H1 (cell line): Measurements from ENCODE around the gene PHKA1. TPM values are rescaled to one million over a fixed set of nuclear protein-coding genes. Genes with fewer than 3 reads are reported as not detected.

ENCODE experiments used
- CTCF ChIA-PET: fragments of 300-600 bp; sonication (Branson Sonifier 250); formaldehyde crosslinking; loops from one replicate; lab custom pipeline; 2021; ENCODE audit not compliant: partially characterized antibody; lab: Charles Lee
- POLR2A ChIA-PET: fragments of 300-600 bp; sonication (Branson Sonifier 250); formaldehyde crosslinking; loops from one replicate; lab custom pipeline; 2021; ENCODE audit warnings: inconsistent platforms; ENCODE audit not compliant: partially characterized antibody; lab: Charles Lee
- DNase-seq, 2 experiments: peaks; one replicate each; pipeline versions ENCODE4 v3.0.0 to v3.0.0-alpha.2; 2010 to 2022; ENCODE audit warnings: low spot score in 2 of 2, low read depth in 1 of 2, mixed read lengths in 1 of 2
- FAIRE-seq: peaks from 2 replicates; lab custom pipeline; 2011; peaks lifted over from hg19 to GRCh38; lab: Jason Lieb, UNC
- H2AFZ ChIP-seq: 2 replicates; pipeline ENCODE4 v1.8.1; 2012; ENCODE audit warnings: low read length, inconsistent platforms
- H2AK5ac ChIP-seq: 2 replicates; pipeline ENCODE4 v1.6.1; 2013; ENCODE audit warnings: low read depth, low read length
- H2BK120ac ChIP-seq: replicated peaks from 2 replicates; pipeline ENCODE3; 2013; ENCODE audit warnings: low read depth, low read length, inconsistent platforms
- H2BK12ac ChIP-seq: 2 replicates; pipeline ENCODE4 v1.6.1; 2013; ENCODE audit warnings: low read depth, low read length
- H2BK15ac ChIP-seq: 2 replicates; pipeline ENCODE4 v1.6.1; 2013; ENCODE audit warnings: low read length
- H2BK20ac ChIP-seq: 2 replicates; pipeline ENCODE4 v1.6.1; 2013; ENCODE audit warnings: low read length
- H2BK5ac ChIP-seq: 2 replicates; pipeline ENCODE4 v1.6.1; 2013; ENCODE audit warnings: low read depth, low read length
- H3K14ac ChIP-seq: 2 replicates; pipeline ENCODE4 v1.6.1; 2013; ENCODE audit warnings: inconsistent platforms; ENCODE audit not compliant: insufficient read length
- H3K18ac ChIP-seq: 2 replicates; pipeline ENCODE4 v1.6.1; 2013; ENCODE audit warnings: low read length; ENCODE audit errors: extremely low read depth
- H3K23ac ChIP-seq: 2 replicates; pipeline ENCODE4 v1.6.1; 2013; ENCODE audit warnings: inconsistent platforms; ENCODE audit not compliant: insufficient read length
- H3K23me2 ChIP-seq: 2 replicates; pipeline ENCODE4 v1.6.1; 2013; ENCODE audit warnings: low read depth, low read length
- H3K27ac ChIP-seq: 2 replicates; pipeline ENCODE4 v1.6.1; 2011; ENCODE audit warnings: low read depth, low read length, inconsistent platforms
- H3K27me3 ChIP-seq, 4 experiments: replicated peaks in 1 of 4; 1 replicate in 1 of 4; 2 replicates in 3 of 4; pipeline versions ENCODE4 v1.6.1 to v1.8.1; 2011 to 2013; ENCODE audit warnings: low read length in 3 of 4, mild to moderate bottlenecking in 3 of 4, inconsistent platforms in 2 of 4, mixed read lengths in 2 of 4, moderate library complexity in 1 of 4; ENCODE audit not compliant: control insufficient read depth in 3 of 4, insufficient read depth in 3 of 4; ENCODE audit errors: extremely low read depth in 1 of 4
- H3K36me3 ChIP-seq, 4 experiments: 2 replicates each; pipeline versions ENCODE4 v1.6.1 to v1.8.1; 2011 to 2013; ENCODE audit warnings: mild to moderate bottlenecking in 4 of 4, low read length in 3 of 4, moderate library complexity in 2 of 4, control low read depth in 1 of 4, inconsistent platforms in 1 of 4; ENCODE audit not compliant: insufficient read depth in 4 of 4, control insufficient read depth in 2 of 4
- H3K4ac ChIP-seq: replicated peaks from 2 replicates; pipeline ENCODE3; 2013; ENCODE audit warnings: low read length, low read depth, mixed read lengths, inconsistent platforms; ENCODE audit not compliant: insufficient read length
- H3K4me1 ChIP-seq, 4 experiments: replicated peaks in 1 of 4; 1 replicate in 1 of 4; 2 replicates in 3 of 4; pipeline versions ENCODE4 v1.6.1 to v1.8.1; 2011 to 2013; ENCODE audit warnings: low read length in 3 of 4, inconsistent platforms in 2 of 4, mixed read lengths in 1 of 4; ENCODE audit not compliant: insufficient read depth in 4 of 4, control insufficient read depth in 3 of 4
- H3K4me2 ChIP-seq, 2 experiments: 2 replicates each; pipeline versions ENCODE4 v1.6.1 to v1.8.1; 2011 to 2013; ENCODE audit warnings: low read depth in 2 of 2, low read length in 2 of 2, control low read depth in 1 of 2, inconsistent platforms in 1 of 2, mild to moderate bottlenecking in 1 of 2; ENCODE audit not compliant: insufficient read depth in 1 of 2
- H3K4me3 ChIP-seq, 4 experiments: fragments of 200-600, 300-600 bp in 1 of 4; sonication (generic), shearing (Covaris generic), sonication (Bioruptor Twin) in 1 of 4; 2 replicates each; pipeline versions ENCODE4 v1.5.1 to v1.8.1; 2011 to 2016; ENCODE audit warnings: low read length in 4 of 4, low read depth in 3 of 4, control low read depth in 2 of 4, inconsistent platforms in 2 of 4, mild to moderate bottlenecking in 2 of 4, mixed read lengths in 1 of 4, moderate library complexity in 1 of 4; ENCODE audit not compliant: insufficient read depth in 2 of 4; ENCODE audit errors: extremely low read depth in 1 of 4
- H3K56ac ChIP-seq: replicated peaks from 2 replicates; pipeline ENCODE3; 2013; ENCODE audit warnings: low read depth, mild to moderate bottlenecking, mixed read lengths, low read length, inconsistent platforms; ENCODE audit not compliant: insufficient read length
- H3K79me1 ChIP-seq: 2 replicates; pipeline ENCODE4 v1.6.1; 2013; ENCODE audit warnings: low read depth, low read length, control low read depth
- H3K79me2 ChIP-seq, 2 experiments: 2 replicates each; pipeline versions ENCODE4 v1.6.1 to v1.8.1; 2012 to 2013; ENCODE audit warnings: low read length in 2 of 2, mild to moderate bottlenecking in 2 of 2, inconsistent platforms in 1 of 2; ENCODE audit not compliant: insufficient read depth in 2 of 2, control insufficient read depth in 1 of 2
- H3K9ac ChIP-seq, 4 experiments: replicated peaks in 1 of 4; 1 replicate in 1 of 4; 2 replicates in 3 of 4; pipeline versions ENCODE4 v1.6.1 to v1.8.1; 2011 to 2013; ENCODE audit warnings: low read depth in 3 of 4, low read length in 3 of 4, control low read depth in 2 of 4, mild to moderate bottlenecking in 2 of 4, moderate library complexity in 2 of 4, inconsistent platforms in 1 of 4; ENCODE audit errors: extremely low read depth in 1 of 4
- H3K9me3 ChIP-seq, 2 experiments: 2 replicates each; pipeline versions ENCODE4 v1.6.1 to v1.8.1; 2012 to 2013; ENCODE audit warnings: mild to moderate bottlenecking in 2 of 2, moderate library complexity in 2 of 2, control low read depth in 1 of 2, inconsistent platforms in 1 of 2, low read depth in 1 of 2, low read length in 1 of 2, mixed read lengths in 1 of 2; ENCODE audit not compliant: insufficient read depth in 2 of 2
- H4K20me1 ChIP-seq, 2 experiments: replicated peaks in 1 of 2; 2 replicates each; pipeline versions ENCODE3 to v1.8.1; 2011 to 2013; ENCODE audit warnings: inconsistent platforms in 2 of 2, low read length in 2 of 2, mild to moderate bottlenecking in 1 of 2; ENCODE audit not compliant: insufficient read depth in 2 of 2, control insufficient read depth in 1 of 2
- H4K5ac ChIP-seq: 2 replicates; pipeline ENCODE4 v1.6.1; 2013; ENCODE audit warnings: low read length, low read depth, mixed read lengths, inconsistent platforms; ENCODE audit not compliant: insufficient read length
- H4K8ac ChIP-seq: 2 replicates; pipeline ENCODE4 v1.8.0; 2013; ENCODE audit warnings: mild to moderate bottlenecking, moderate library complexity, low read length, inconsistent platforms; ENCODE audit not compliant: insufficient read depth; ENCODE audit errors: extremely low read depth
- H4K91ac ChIP-seq: replicated peaks from 2 replicates; pipeline ENCODE3; 2013; ENCODE audit warnings: low read length, mixed read lengths, inconsistent platforms; ENCODE audit not compliant: insufficient read length
- ASH2L ChIP-seq: fragments of 200-600, 300-600 bp; sonication (generic); IDR thresholded peaks from one replicate; pipeline ENCODE4 v1.7.1; 2017; ENCODE audit warnings: low read length
- JUN ChIP-seq: IDR thresholded peaks from 2 replicates; pipeline ENCODE4 v1.6.1; 2011; ENCODE audit warnings: low read depth, mild to moderate bottlenecking, improper control_type of control experiment, low read length
- KDM1A ChIP-seq: fragments of 200-600, 300-600 bp; sonication (generic); IDR thresholded peaks from 2 replicates; pipeline ENCODE4 v1.7.1; 2016; ENCODE audit warnings: mild to moderate bottlenecking, low read length, borderline replicate concordance
- SP4 ChIP-seq: IDR thresholded peaks from 2 replicates; pipeline ENCODE4 v1.6.1; 2012; ENCODE audit warnings: low read length, inconsistent platforms
- WGBS, 2 experiments: shearing (Covaris generic) in 1 of 2; methylation state at CpG; one replicate each; pipeline versions ENCODE4 v1.1.6 to v1.1.7; 2013 to 2015; ENCODE audit warnings: low lambda C conversion rate in 2 of 2, mixed read lengths in 2 of 2, inconsistent platforms in 1 of 2, low coverage in 1 of 2, missing lambda C conversion rate in 1 of 2; ENCODE audit not compliant: insufficient replicate concordance in 2 of 2, insufficient coverage in 1 of 2, insufficient read length in 1 of 2; ENCODE audit errors: extremely low coverage in 1 of 2, missing lambda C conversion rate in 1 of 2; 5-methylcytosine and 5-hydroxymethylcytosine counted together
- polyA plus RNA-seq, 7 experiments: library from polyadenylated mRNA; depleted of rRNA in 3 of 7; stranded (reverse) in 5 of 7; unstranded in 2 of 7; fragments of >200 nt in 5 of 7; fragments of 200-250 nt in 2 of 7; gene quantifications; 1 replicate in 5 of 7; 2 replicates in 1 of 7; 4 replicates in 1 of 7; pipeline versions ENCODE4 v1.2.1 to v1.2.3, GENCODE V29; 2011 to 2013; ENCODE audit warnings: missing spikeins in 2 of 7, mixed read lengths in 2 of 7
- total RNA-seq: library from RNA; stranded (reverse); fragmentation: NEBNext Ultra II Directional; extraction: Animal tissue kit (Norgen Biotek cat#: 25700); gene quantifications from 2 replicates; pipeline ENCODE4 v1.2.1, GENCODE V29; 2021
- TF ChIP-seq, protein P1 (sequence below): IDR thresholded peaks from 2 replicates; pipeline ENCODE4 v1.6.1; 2012; ENCODE audit warnings: inconsistent platforms

The PHKA1 gene
- total and polyA plus RNA-seq, 2 of the 8 experiments (the other 6 are each of a cell fraction or from before 2014, with no cell fraction given) = 4.2 to 7.2 TPM

DNA sequence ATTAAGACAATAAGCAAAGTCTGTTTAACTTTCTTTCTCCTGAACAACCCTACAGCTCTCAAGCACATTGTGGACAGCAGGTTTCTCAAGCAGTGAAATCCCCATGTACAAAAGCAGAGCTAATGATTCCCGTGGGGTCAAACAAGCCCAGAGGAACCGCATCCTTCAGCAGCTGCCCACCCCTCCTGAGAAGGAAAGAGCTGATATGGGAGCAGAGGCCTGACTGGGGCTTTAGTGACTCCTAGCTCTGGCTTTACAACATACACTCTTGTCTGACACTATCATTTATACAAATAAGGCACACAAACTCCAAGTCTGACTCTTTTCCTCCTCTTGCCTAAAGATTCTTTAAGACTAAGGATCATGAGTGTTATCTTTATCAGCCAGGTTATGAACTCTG, 174.3 kb downstream of the PHKA1 start:
- H4K91ac ChIP-seq = no peak overlapping the region
- H3K23me2 ChIP-seq = no peaks in the 10 kb centered on the region
- CTCF ChIA-PET = interaction anchor here (0.7 to 4.9 kb wide), 11 partner anchors 12 to 294 kb away, joined by 3 to 46 read pairs (median 4); no protein-coding TSS in a partner anchor
- H3K36me3 ChIP-seq = no peaks in the 10 kb centered on the region; a peak in 1 of 8 replicates
- H2AK5ac ChIP-seq = no peak overlapping the region
- no peaks in the 10 kb centered on the region for H3K27me3 ChIP-seq
- no peak for FAIRE-seq
- TF ChIP-seq KDM1A (no peak), SP4 (no peak), ASH2L (no peak), JUN (no peak)
- TF ChIP-seq, protein P1, sequence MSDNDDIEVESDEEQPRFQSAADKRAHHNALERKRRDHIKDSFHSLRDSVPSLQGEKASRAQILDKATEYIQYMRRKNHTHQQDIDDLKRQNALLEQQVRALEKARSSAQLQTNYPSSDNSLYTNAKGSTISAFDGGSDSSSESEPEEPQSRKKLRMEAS = no peak
- H3K79me1 ChIP-seq = no peaks in the 10 kb centered on the region
- H3K4ac ChIP-seq = no peak overlapping the region
- H2BK20ac ChIP-seq = no peak overlapping the region
- no peak overlapping the region for H3K18ac ChIP-seq
- no peaks in the 10 kb centered on the region for H4K20me1 ChIP-seq
- POLR2A ChIA-PET = interaction anchor here (1.4 kb wide), 1 partner anchor 242 kb away, joined by 4 read pairs; no protein-coding TSS in a partner anchor
- no peak overlapping the region for H3K4me2 ChIP-seq
- no peak overlapping the region for H3K23ac ChIP-seq
- DNase-seq = no peak
- no peaks in the 10 kb centered on the region for H3K9me3 ChIP-seq
- no peaks in the 10 kb centered on the region for H3K4me1 ChIP-seq
- no peak overlapping the region for H2BK15ac ChIP-seq
- H3K4me3 ChIP-seq = no peak overlapping the region
- H2BK12ac ChIP-seq = no peak overlapping the region
- no peak overlapping the region for H4K8ac ChIP-seq
- H3K56ac ChIP-seq = no peak overlapping the region
- no peak overlapping the region for H2BK5ac ChIP-seq
- H3K14ac ChIP-seq = no peak overlapping the region
- 75% methylated on average over 2 of the region's 2 CpGs; no CpG with 5 or more reads in 1 of the 2 experiments for WGBS, 2 experiments
- no peaks in the 10 kb centered on the region for H3K79me2 ChIP-seq
- H4K5ac ChIP-seq = no peak overlapping the region
- no peak overlapping the region for H3K9ac ChIP-seq
- no peak overlapping the region for H2AFZ ChIP-seq
- no peak overlapping the region for H2BK120ac ChIP-seq
- no peak overlapping the region for H3K27ac ChIP-seq
